Glutamatergic neuron (in vitro differentiated cells): ENCODE measurements around the gene RFXANK. TPM values are rescaled to one million over a fixed set of nuclear protein-coding genes. Genes with fewer than 3 reads are reported as not detected.
"Not testable (repeated sequence)": the region's sequence is repeated elsewhere in the genome, so short reads cannot be mapped to it uniquely, and the experiment has no call there.

Source experiments
- DNase-seq: peaks from one replicate; pipeline ENCODE4 v3.0.0; 2022
- H3K27ac Mint-ChIP-seq: one replicate; pipeline ENCODE4 v1.8.0; 2020; ENCODE audit warnings: mild to moderate bottlenecking, mixed read lengths, inconsistent platforms; ENCODE audit not compliant: unreplicated experiment
- H3K27me3 Mint-ChIP-seq: one replicate; pipeline ENCODE4 v1.8.0; 2020; ENCODE audit warnings: mild to moderate bottlenecking, moderate library complexity, mixed read lengths, inconsistent platforms; ENCODE audit not compliant: unreplicated experiment
- H3K36me3 Mint-ChIP-seq: one replicate; pipeline ENCODE4 v1.8.0; 2020; ENCODE audit warnings: mild to moderate bottlenecking, mixed read lengths, inconsistent platforms; ENCODE audit not compliant: unreplicated experiment
- H3K4me1 Mint-ChIP-seq: one replicate; pipeline ENCODE4 v1.8.0; 2020; ENCODE audit warnings: mild to moderate bottlenecking, low read depth, mixed read lengths, inconsistent platforms; ENCODE audit not compliant: unreplicated experiment
- H3K4me3 Mint-ChIP-seq: one replicate; pipeline ENCODE4 v1.8.0; 2020; ENCODE audit warnings: mild to moderate bottlenecking, mixed read lengths, inconsistent platforms; ENCODE audit not compliant: unreplicated experiment
- H3K9me3 Mint-ChIP-seq: one replicate; pipeline ENCODE4 v1.8.0; 2020; ENCODE audit warnings: mild to moderate bottlenecking, moderate library complexity, mixed read lengths, inconsistent platforms; ENCODE audit not compliant: unreplicated experiment
- CTCF ChIP-seq: fragments of 200-600 bp; sonication (generic); IDR thresholded peaks from one replicate; pipeline ENCODE4 v1.5.0; 2021; ENCODE audit not compliant: partially characterized antibody, unreplicated experiment
- total RNA-seq: library from RNA; stranded (reverse); fragmentation: NEBNext Ultra II Directional; extraction: Animal tissue kit (Norgen Biotek cat#: 25700); gene quantifications from one replicate; pipeline ENCODE4 v1.2.1, GENCODE V29; 2021; ENCODE audit not compliant: unreplicated experiment

RFXANK gene
- total RNA-seq, 1 donor from 2014 or later, result 73.5 TPM

GRCh38 chr19:19169236-19170052 is 22.6 kb upstream of the RFXANK start:
- peaks cover 8% of the 10 kb centered on the region for H3K4me1 Mint-ChIP-seq
- DNase-seq, result no peak
- H3K9me3 Mint-ChIP-seq, result peaks cover 4% of the 10 kb centered on the region
- H3K27me3 Mint-ChIP-seq, result peaks cover 10% of the 10 kb centered on the region
- no peak overlapping the region for H3K27ac Mint-ChIP-seq
- TF ChIP-seq CTCF, result no peak
- H3K4me3 Mint-ChIP-seq, result peak overlapping the region; percentile 81
- no peaks in the 10 kb centered on the region for H3K36me3 Mint-ChIP-seq

DNA sequence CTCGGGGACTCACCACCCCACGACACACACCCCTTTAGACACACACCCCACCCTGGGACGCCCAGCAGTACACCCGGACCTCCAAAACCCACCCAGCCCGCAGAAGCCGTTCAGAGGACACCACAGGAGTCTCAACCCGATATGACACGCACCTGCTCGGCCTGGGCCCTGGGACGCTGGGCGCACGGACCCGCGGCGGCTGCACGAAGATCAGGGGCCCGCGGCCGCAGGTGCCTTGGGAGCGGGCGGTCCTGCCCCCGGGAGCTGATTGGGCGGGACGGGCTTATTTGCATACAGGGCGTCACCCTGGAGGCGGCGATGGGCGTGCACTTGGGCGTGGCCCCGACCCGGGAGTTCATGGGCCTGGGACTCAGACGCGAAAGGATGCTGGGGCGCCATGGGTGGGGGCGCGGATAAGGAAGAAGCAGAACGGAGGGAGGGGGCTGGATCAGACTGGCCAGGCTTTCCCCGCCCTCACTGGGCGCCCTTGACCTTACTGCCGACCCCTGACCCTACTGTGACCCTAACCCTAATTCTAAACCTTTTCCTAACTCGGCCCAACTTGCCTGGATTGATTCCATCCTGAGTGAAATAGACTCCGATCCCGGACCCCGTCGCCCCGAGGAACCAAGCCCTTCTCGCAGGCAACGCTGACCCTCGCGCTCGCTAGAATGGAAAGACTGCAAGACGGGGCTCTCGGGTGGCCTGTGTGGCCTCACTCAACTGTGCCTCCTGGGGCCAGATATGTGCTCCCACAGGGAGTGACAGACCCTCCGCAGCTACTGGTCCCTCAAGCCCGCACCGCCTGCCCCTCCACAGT is 21.8 kb upstream of the RFXANK start, which contains the start of gene MEF2B:
TSS of gene MEF2B (minus strand) at position 211 of the 820 bp plus-strand sequence. CDS start 19,528 bp downstream, outside the sequence.
- peaks cover 10% of the 10 kb centered on the region for H3K27me3 Mint-ChIP-seq
- H3K4me1 Mint-ChIP-seq, result peaks cover 8% of the 10 kb centered on the region
- H3K36me3 Mint-ChIP-seq, result no peaks in the 10 kb centered on the region
- DNase-seq, result peak; percentile 89
- no peak for TF ChIP-seq CTCF
- H3K27ac Mint-ChIP-seq, result no peak within 1 kb of the TSS
- H3K4me3 Mint-ChIP-seq, result peak within 1 kb of the TSS; percentile 81
- peaks cover 4% of the 10 kb centered on the region for H3K9me3 Mint-ChIP-seq

DNA sequence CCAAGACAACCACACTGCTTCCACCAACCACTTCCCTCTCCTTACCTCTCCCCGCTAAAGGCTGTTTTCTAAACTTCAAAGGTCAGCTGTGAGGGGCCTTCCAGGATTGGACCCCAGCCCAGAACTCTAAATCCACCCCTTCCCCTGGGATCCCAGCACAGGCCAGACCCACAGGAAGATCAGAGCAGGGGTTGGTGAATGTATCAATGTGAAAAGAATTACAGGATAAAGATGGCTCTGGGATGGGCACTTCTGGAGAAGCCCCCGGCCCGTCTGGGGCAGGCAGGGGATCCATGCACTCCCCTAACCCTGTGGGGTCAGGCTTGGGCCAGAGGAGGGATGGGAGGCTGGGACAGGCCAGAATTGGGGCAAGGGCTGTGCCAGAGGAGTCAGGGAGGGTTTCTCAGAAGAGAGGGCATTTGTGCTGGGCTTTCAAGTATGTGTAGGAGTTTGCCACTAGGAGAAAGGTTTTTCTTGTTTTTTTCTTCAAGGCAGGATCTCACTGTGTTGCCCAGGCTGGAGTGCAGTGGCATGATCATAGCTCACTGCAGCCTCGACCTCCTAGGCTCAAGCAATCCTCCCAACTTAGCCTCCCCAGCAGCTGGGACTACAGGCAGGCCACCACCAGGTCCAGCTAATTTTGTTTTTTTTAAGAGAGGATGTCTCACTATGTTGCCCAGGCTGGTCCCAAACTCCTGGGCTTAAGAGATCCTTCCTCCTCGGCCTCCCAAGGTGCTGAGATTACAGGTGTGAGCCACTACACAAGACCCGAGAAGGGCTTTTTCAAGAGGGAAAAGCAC is 21.0 kb upstream of the RFXANK start:
- DNase-seq, result no peak
- no peak overlapping the region for H3K27ac Mint-ChIP-seq
- H3K36me3 Mint-ChIP-seq, result no peaks in the 10 kb centered on the region
- H3K4me1 Mint-ChIP-seq, result peaks cover 8% of the 10 kb centered on the region
- H3K27me3 Mint-ChIP-seq, result peaks cover 10% of the 10 kb centered on the region
- no peak for TF ChIP-seq CTCF
- H3K4me3 Mint-ChIP-seq, result peak overlapping the region; percentile 76
- H3K9me3 Mint-ChIP-seq, result peaks cover 6% of the 10 kb centered on the region

- Mint-ChIP-seq H3K4me3 (no peak overlapping the region), H3K4me1 (peaks cover 8% of the 10 kb centered on the region), H3K36me3 (no peaks in the 10 kb centered on the region), H3K27ac (no peak overlapping the region), H3K27me3 (peaks cover 10% of the 10 kb centered on the region), H3K9me3 (peaks cover 7% of the 10 kb centered on the region)
- no peak for TF ChIP-seq CTCF
- DNase-seq, result no peak
These were observed 20.1 kb upstream of the RFXANK start for GRCh38 chr19:19171821-19172532.

- not testable (repeated sequence) for H3K4me1 Mint-ChIP-seq, H3K36me3 Mint-ChIP-seq, H3K9me3 Mint-ChIP-seq, H3K27me3 Mint-ChIP-seq, H3K27ac Mint-ChIP-seq, H3K4me3 Mint-ChIP-seq, DNase-seq
These were observed 18.8 kb upstream of the RFXANK start for GRCh38 chr19:19173243-19173642.
